Naive thymus-derived CD4-positive, alpha-beta T cell (primary cell): ENCODE measurements around the gene UNC45A. TPM values are rescaled to one million over a fixed set of nuclear protein-coding genes. Genes with fewer than 3 reads are reported as not detected.
A peak's percentile ranks its signal among the peaks of the same experiment; 100 is the strongest.

Experiments
- ATAC-seq: fragments of 150-1000 bp; cut with Tn5 transposase; 2 replicates; pipeline ENCODE4 v1.10.0; 2021; ENCODE audit warnings: mild to moderate bottlenecking, moderate library complexity
- CTCF ChIA-PET: fragments of 350-600 bp; sonication (Branson Sonifier 250); formaldehyde crosslinking; loops from one replicate; lab custom pipeline; 2021; ENCODE audit warnings: antibody characterized with exemption; lab: Charles Lee
- POLR2A ChIA-PET: fragments of 350-600 bp; sonication (Branson Sonifier 250); formaldehyde crosslinking; loops from one replicate; lab custom pipeline; 2021; ENCODE audit warnings: antibody characterized with exemption, inconsistent platforms; lab: Charles Lee
- DNase-seq, 9 donors: peaks; one replicate each; pipeline versions ENCODE4 v3.0.0 to v3.0.0-alpha.2; 2020 to 2022; ENCODE audit warnings: mixed read lengths in 1 of 9
- H3K27ac ChIP-seq: one replicate; pipeline ENCODE4 v1.7.0; 2013; ENCODE audit warnings: mild to moderate bottlenecking, low read depth, low read length, moderate library complexity
- H3K27me3 ChIP-seq, 2 donors: one replicate each; pipeline ENCODE4 v1.7.0; 2013; ENCODE audit warnings: low read length in 2 of 2, mild to moderate bottlenecking in 2 of 2, moderate library complexity in 2 of 2; ENCODE audit not compliant: control insufficient read depth in 2 of 2, insufficient read depth in 2 of 2
- H3K36me3 ChIP-seq, 3 experiments: 1 replicate in 2 of 3; 2 replicates in 1 of 3; pipeline ENCODE4 v1.7.0; 2013; ENCODE audit warnings: low read length in 3 of 3, mild to moderate bottlenecking in 3 of 3, moderate library complexity in 1 of 3; ENCODE audit not compliant: insufficient read depth in 3 of 3, control insufficient read depth in 2 of 3
- H3K4me1 ChIP-seq, 2 donors: one replicate each; pipeline ENCODE4 v1.7.0; 2013; ENCODE audit warnings: low read length in 2 of 2, mild to moderate bottlenecking in 2 of 2, moderate library complexity in 1 of 2; ENCODE audit not compliant: control insufficient read depth in 2 of 2, insufficient read depth in 2 of 2
- H3K4me3 ChIP-seq: 2 replicates; pipeline ENCODE4 v1.7.0; 2013; ENCODE audit warnings: mild to moderate bottlenecking, low read length
- H3K9me3 ChIP-seq, 3 experiments: 1 replicate in 2 of 3; 2 replicates in 1 of 3; pipeline ENCODE4 v1.7.0; 2013; ENCODE audit warnings: low read length in 3 of 3; ENCODE audit not compliant: control insufficient read depth in 2 of 3
- H3K27ac Mint-ChIP-seq, 9 donors: one replicate each; pipeline ENCODE4 v1.8.0; 2020 to 2022; ENCODE audit warnings: mixed read lengths in 9 of 9, mild to moderate bottlenecking in 8 of 9, moderate library complexity in 5 of 9, inconsistent platforms in 2 of 9
- H3K27me3 Mint-ChIP-seq, 5 donors: one replicate each; pipeline ENCODE4 v1.8.0; 2021 to 2022; ENCODE audit warnings: mixed read lengths in 5 of 5, mild to moderate bottlenecking in 1 of 5
- H3K36me3 Mint-ChIP-seq, 5 donors: one replicate each; pipeline ENCODE4 v1.8.0; 2020 to 2022; ENCODE audit warnings: mixed read lengths in 5 of 5, mild to moderate bottlenecking in 3 of 5, inconsistent platforms in 1 of 5
- H3K4me1 Mint-ChIP-seq, 7 donors: one replicate each; pipeline ENCODE4 v1.8.0; 2020 to 2022; ENCODE audit warnings: mixed read lengths in 7 of 7, mild to moderate bottlenecking in 3 of 7, inconsistent platforms in 1 of 7
- H3K4me3 Mint-ChIP-seq, 10 donors: one replicate each; pipeline ENCODE4 v1.8.0; 2020 to 2022; ENCODE audit warnings: mild to moderate bottlenecking in 10 of 10, mixed read lengths in 10 of 10, moderate library complexity in 6 of 10, inconsistent platforms in 2 of 10
- H3K9me3 Mint-ChIP-seq, 11 donors: one replicate each; pipeline ENCODE4 v1.8.0; 2020 to 2022; ENCODE audit warnings: mixed read lengths in 11 of 11, mild to moderate bottlenecking in 4 of 11, inconsistent platforms in 1 of 11, moderate library complexity in 1 of 11
- intact Hi-C, 2 donors: fragments of 100-400 bp; cut with micrococcal nuclease; formaldehyde crosslinking; loops; one replicate each; pipeline ENCODE4 v1.15.1; 2023
- polyA plus RNA-seq, 2 donors: library from polyadenylated mRNA; unstranded; fragments of 300-500 nt; fragmentation: Illumina TruSeq; gene quantifications; one replicate each; pipeline ENCODE4 v1.2.3, GENCODE V29; 2021
- total RNA-seq, 6 experiments: library from RNA in 5 of 6; stranded (reverse) in 5 of 6; gene quantifications; 1 replicate in 5 of 6; 2 replicates in 1 of 6; pipeline ENCODE4 v1.2.3 and lab custom pipeline; 2021 to 2026

UNC45A gene
- total and polyA plus RNA-seq, 7 experiments from 2014 or later, result 34.2 to 75.1 (median 62.0) TPM

- ChIA-PET CTCF (no interaction called here), POLR2A (interaction anchor here (1.1 kb wide), 1 partner anchor 8 kb away, joined by 3 read pairs; no protein-coding TSS in a partner anchor)
- Histone ChIP-seq H3K4me1 (no peaks in the 10 kb centered on the region), H3K36me3 (no peaks in the 10 kb centered on the region), H3K27ac (no peak overlapping the region), H3K4me3 (no peak overlapping the region), H3K9me3 (no peaks in the 10 kb centered on the region), H3K27me3 (no peaks in the 10 kb centered on the region)
- Mint-ChIP-seq H3K27me3 (no peaks in the 10 kb centered on the region), H3K4me3 (no peak overlapping the region), H3K4me1 (peaks cover 0 to 32% (median 0%) of the 10 kb centered on the region in 7 donors), H3K27ac (peak overlapping the region in 1 of 9 donors; percentile 49), H3K36me3 (peaks cover 2 to 46% (median 11%) of the 10 kb centered on the region in 5 donors), H3K9me3 (no peaks in the 10 kb centered on the region)
- DNase-seq (no peak), ATAC-seq (no peak)
- intact Hi-C loops, result no loop called here
Measured at GRCh38 chr15:90979582-90979981, 44.5 kb downstream of the UNC45A start.

DNA sequence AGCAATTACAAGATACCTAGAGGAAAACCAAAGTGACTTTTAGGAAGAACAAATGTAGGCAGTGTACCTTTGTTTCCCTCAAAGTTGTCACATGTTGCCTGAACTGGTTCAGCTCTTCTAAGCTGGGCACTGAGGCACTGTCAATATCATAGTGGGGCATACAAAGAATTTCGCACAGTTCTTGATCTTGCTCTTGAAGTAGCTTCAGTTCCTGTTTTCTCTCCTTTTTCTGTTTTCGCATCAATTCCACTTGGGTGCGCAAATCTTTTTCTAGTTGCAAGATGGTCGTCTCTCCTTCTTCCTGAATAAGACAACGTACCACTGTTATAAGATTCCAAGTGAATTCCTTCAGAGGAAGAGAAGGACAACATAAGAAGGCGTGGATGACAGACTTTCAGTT lies 46.6 kb downstream of the UNC45A start:
- H3K36me3 ChIP-seq, result no peaks in the 10 kb centered on the region
- H3K27me3 ChIP-seq, result no peaks in the 10 kb centered on the region
- ATAC-seq, result no peak
- no peaks in the 10 kb centered on the region for H3K27me3 Mint-ChIP-seq
- peaks cover 0 to 37% (median 0%) of the 10 kb centered on the region in 7 donors for H3K4me1 Mint-ChIP-seq
- no peak for DNase-seq
- H3K27ac ChIP-seq, result no peak overlapping the region
- ChIA-PET POLR2A (no interaction called here), CTCF (interaction anchor here (0.6 kb wide), 1 partner anchor 967 kb away, joined by 3 read pairs; no protein-coding TSS in a partner anchor)
- H3K9me3 Mint-ChIP-seq, result no peaks in the 10 kb centered on the region
- peaks cover 0 to 50% (median 8%) of the 10 kb centered on the region in 5 donors for H3K36me3 Mint-ChIP-seq
- intact Hi-C loops, result no loop called here
- no peak overlapping the region for H3K4me3 ChIP-seq
- H3K27ac Mint-ChIP-seq, result peak overlapping the region in 1 of 9 donors; percentile 88
- no peak overlapping the region for H3K4me3 Mint-ChIP-seq
- H3K4me1 ChIP-seq, result no peaks in the 10 kb centered on the region
- H3K9me3 ChIP-seq, result no peaks in the 10 kb centered on the region

DNA sequence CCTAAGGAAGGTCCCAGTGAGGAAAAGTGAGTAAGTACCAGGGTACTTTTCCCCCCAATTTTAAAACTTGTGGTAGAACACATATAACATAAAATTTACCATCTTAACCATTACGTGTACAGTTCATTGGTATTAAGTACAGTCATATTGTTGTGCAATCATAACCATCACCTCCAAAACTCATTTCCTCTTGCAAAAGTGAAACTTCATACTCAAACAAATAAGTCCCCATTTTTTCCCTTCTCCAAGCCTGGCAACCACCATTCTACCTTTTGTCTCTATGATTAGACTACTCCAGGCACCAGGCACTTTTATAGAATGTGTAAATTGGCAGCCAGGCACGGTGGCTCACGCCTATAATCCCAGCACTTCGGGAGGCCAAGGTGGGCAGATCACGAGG lies 47.0 kb downstream of the UNC45A start:
- intact Hi-C loops, result no loop called here
- CTCF ChIA-PET, result no interaction called here
- no peak for ATAC-seq
- no peaks in the 10 kb centered on the region for H3K9me3 ChIP-seq
- H3K4me3 Mint-ChIP-seq, result peak overlapping the region in 1 of 10 donors; percentile 50
- no peaks in the 10 kb centered on the region for H3K36me3 ChIP-seq
- peaks cover 0 to 52% (median 8%) of the 10 kb centered on the region in 5 donors for H3K36me3 Mint-ChIP-seq
- peak overlapping the region in 1 of 9 donors; percentile 88 for H3K27ac Mint-ChIP-seq
- POLR2A ChIA-PET, result no interaction called here
- H3K27me3 ChIP-seq, result no peaks in the 10 kb centered on the region
- no peak overlapping the region for H3K27ac ChIP-seq
- peaks cover 0 to 39% (median 0%) of the 10 kb centered on the region in 7 donors for H3K4me1 Mint-ChIP-seq
- DNase-seq, result no peak
- no peaks in the 10 kb centered on the region for H3K9me3 Mint-ChIP-seq
- H3K4me1 ChIP-seq, result no peaks in the 10 kb centered on the region
- H3K4me3 ChIP-seq, result no peak overlapping the region
- H3K27me3 Mint-ChIP-seq, result no peaks in the 10 kb centered on the region

GRCh38 chr15:90986790-90987507 lies 51.9 kb downstream of the UNC45A start:
- H3K27ac ChIP-seq, result no peak overlapping the region
- ChIA-PET POLR2A (interaction anchor here (1.0 to 2.1 kb wide), 2 partner anchors 10 to 56 kb away, joined by 3 to 6 read pairs; no protein-coding TSS in a partner anchor), CTCF (no interaction called here)
- intact Hi-C loops, result no loop called here
- peaks cover 0 to 55% (median 0%) of the 10 kb centered on the region in 7 donors for H3K4me1 Mint-ChIP-seq
- H3K9me3 ChIP-seq, result no peaks in the 10 kb centered on the region
- peaks cover 0 to 4% (median 0%) of the 10 kb centered on the region in 11 donors for H3K9me3 Mint-ChIP-seq
- H3K27me3 Mint-ChIP-seq, result no peaks in the 10 kb centered on the region
- peaks cover 0 to 31% (median 8%) of the 10 kb centered on the region in 5 donors for H3K36me3 Mint-ChIP-seq
- no peaks in the 10 kb centered on the region for H3K4me1 ChIP-seq
- no peak overlapping the region for H3K4me3 Mint-ChIP-seq
- H3K36me3 ChIP-seq, result no peaks in the 10 kb centered on the region
- no peaks in the 10 kb centered on the region for H3K27me3 ChIP-seq
- DNase-seq, result no peak
- ATAC-seq, result no peak
- H3K27ac Mint-ChIP-seq, result peak overlapping the region in 2 of 9 donors; percentile 36 to 87
- H3K4me3 ChIP-seq, result no peak overlapping the region

GRCh38 chr15:90987561-90988141 lies 52.6 kb downstream of the UNC45A start:
- no peak for DNase-seq
- ATAC-seq, result no peak
- Mint-ChIP-seq H3K9me3 (peaks cover 0 to 4% (median 0%) of the 10 kb centered on the region in 11 donors), H3K27me3 (no peaks in the 10 kb centered on the region), H3K36me3 (peaks cover 0 to 28% (median 7%) of the 10 kb centered on the region in 5 donors), H3K27ac (peak overlapping the region in 1 of 9 donors; percentile 81), H3K4me3 (peak overlapping the region in 1 of 10 donors; percentile 54), H3K4me1 (peaks cover 0 to 57% (median 0%) of the 10 kb centered on the region in 7 donors)
- Histone ChIP-seq H3K36me3 (no peaks in the 10 kb centered on the region), H3K27me3 (no peaks in the 10 kb centered on the region), H3K27ac (no peak overlapping the region), H3K4me3 (no peak overlapping the region), H3K9me3 (no peaks in the 10 kb centered on the region), H3K4me1 (no peaks in the 10 kb centered on the region)
- ChIA-PET CTCF (interaction anchor here (0.6 to 1.3 kb wide), 2 partner anchors 54 to 706 kb away, joined by 3 read pairs; no protein-coding TSS in a partner anchor), POLR2A (interaction anchor here (0.7 to 2.1 kb wide), 4 partner anchors 8 to 56 kb away, joined by 3 to 6 read pairs (median 4); no protein-coding TSS in a partner anchor)
- intact Hi-C loops, result no loop called here

GRCh38 chr15:90988296-90988695 lies 53.2 kb downstream of the UNC45A start:
- H3K27ac Mint-ChIP-seq, result peak overlapping the region in 2 of 9 donors; percentile 39 to 74

More at GRCh38 chr15:90988296-90988695, 53.2 kb downstream of the UNC45A start:
- peak overlapping the region in 1 of 10 donors; percentile 70 for H3K4me3 Mint-ChIP-seq
- H3K9me3 ChIP-seq, result no peaks in the 10 kb centered on the region
- ChIA-PET CTCF (interaction anchor here (0.6 to 1.3 kb wide), 2 partner anchors 55 to 707 kb away, joined by 3 read pairs; no protein-coding TSS in a partner anchor), POLR2A (interaction anchor here (0.7 to 2.1 kb wide), 4 partner anchors 9 to 57 kb away, joined by 3 to 6 read pairs (median 4); no protein-coding TSS in a partner anchor)
- H3K27me3 Mint-ChIP-seq, result no peaks in the 10 kb centered on the region
- intact Hi-C loops, result no loop called here
- peaks cover 0 to 55% (median 3%) of the 10 kb centered on the region in 7 donors for H3K4me1 Mint-ChIP-seq
- peaks cover 0 to 4% (median 0%) of the 10 kb centered on the region in 11 donors for H3K9me3 Mint-ChIP-seq
- peaks cover 0 to 23% (median under 1%) of the 10 kb centered on the region in 5 donors for H3K36me3 Mint-ChIP-seq
- no peaks in the 10 kb centered on the region for H3K27me3 ChIP-seq
- no peak for ATAC-seq
- DNase-seq, result no peak
- no peaks in the 10 kb centered on the region for H3K36me3 ChIP-seq
- H3K4me3 ChIP-seq, result no peak overlapping the region
- H3K4me1 ChIP-seq, result peaks cover 0 to 2% of the 10 kb centered on the region in 2 donors
- H3K27ac ChIP-seq, result no peak overlapping the region
